ENCODE results near the gene CEP68. TPM values are rescaled to one million over a fixed set of nuclear protein-coding genes. Genes with fewer than 3 reads are reported as not detected.
A peak's percentile ranks its signal among the peaks of the same experiment; 100 is the strongest.
"Not testable (repeated sequence)": the region's sequence is repeated elsewhere in the genome, so short reads cannot be mapped to it uniquely, and the experiment has no call there.

The CEP68 gene
- total RNA-seq, 2 experiments from 2014 or later = 12.8 to 13.3 TPM

DNA sequence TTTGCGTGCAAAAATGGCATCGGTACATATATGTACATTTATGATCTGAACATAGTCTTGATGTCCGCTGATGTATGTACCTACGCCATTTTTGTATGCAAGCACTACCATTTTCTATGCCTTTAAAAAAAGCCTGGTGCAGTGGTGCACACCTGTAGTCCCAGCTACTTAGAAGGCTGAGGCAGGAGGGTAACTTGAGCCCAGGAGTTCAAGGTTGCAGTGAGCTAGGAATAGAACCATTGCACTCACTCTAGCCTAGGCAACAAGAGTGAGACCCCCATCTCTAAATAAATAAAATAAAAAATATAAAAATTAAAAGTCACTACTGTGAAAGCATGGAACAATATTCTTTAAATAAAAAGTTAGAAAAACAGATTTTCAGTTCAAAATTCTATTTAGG, 57.0 kb downstream of the CEP68 start:
- POLR2A ChIA-PET = interaction anchor here (1.1 to 2.8 kb wide), 2 partner anchors 13 to 16 kb away, joined by 3 to 14 read pairs; partner anchors contain the start of gene RAB1A

DNA sequence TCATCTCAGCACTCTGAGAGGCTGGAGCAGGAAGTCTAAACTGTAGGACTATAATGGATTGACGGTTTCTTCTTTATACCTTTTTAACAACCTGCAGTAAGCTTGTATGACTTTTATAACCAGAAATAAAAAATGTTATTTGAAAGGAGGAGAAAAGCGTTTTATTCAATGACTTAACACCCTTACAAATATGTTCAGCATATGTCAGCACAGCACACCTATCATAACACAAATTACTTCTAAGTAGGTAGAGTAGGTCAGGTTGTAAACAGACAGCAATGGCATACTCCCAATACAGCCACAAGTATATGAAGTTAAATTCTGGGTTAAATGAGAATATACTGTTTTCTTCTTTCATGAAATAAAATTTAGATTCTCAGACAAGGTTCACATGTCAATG, 57.6 kb downstream of the CEP68 start:
- ChIA-PET POLR2A (interaction anchor here (1.1 to 2.8 kb wide), 2 partner anchors 12 to 16 kb away, joined by 3 to 14 read pairs; partner anchors contain the start of gene RAB1A), CTCF (interaction anchor here (0.7 to 2.6 kb wide), 5 partner anchors 9 to 59 kb away, joined by 3 to 7 read pairs (median 6); partner anchors contain the start of gene RAB1A)
- Mint-ChIP-seq H3K4me3 (no peak overlapping the region), H3K4me1 (peaks cover 24% of the 10 kb centered on the region), H3K36me3 (ENCODE audit: low read depth) (peaks cover 4% of the 10 kb centered on the region), H3K27ac (no peak overlapping the region), H3K9me3 (no peaks in the 10 kb centered on the region), H3K27me3 (no peaks in the 10 kb centered on the region)
- DNase-seq = no peak

More for the DNA sequence above, 57.0 kb downstream of the CEP68 start:
- no peak for DNase-seq
- Mint-ChIP-seq H3K27ac (no peak overlapping the region), H3K4me3 (no peak overlapping the region), H3K4me1 (peaks cover 24% of the 10 kb centered on the region), H3K36me3 (ENCODE audit: low read depth) (peaks cover 5% of the 10 kb centered on the region), H3K9me3 (no peaks in the 10 kb centered on the region), H3K27me3 (no peaks in the 10 kb centered on the region)
- CTCF ChIA-PET = interaction anchor here (1.2 to 2.6 kb wide), 3 partner anchors 17 to 57 kb away, joined by 3 to 7 read pairs (median 6); partner anchors contain the start of gene RAB1A

DNA sequence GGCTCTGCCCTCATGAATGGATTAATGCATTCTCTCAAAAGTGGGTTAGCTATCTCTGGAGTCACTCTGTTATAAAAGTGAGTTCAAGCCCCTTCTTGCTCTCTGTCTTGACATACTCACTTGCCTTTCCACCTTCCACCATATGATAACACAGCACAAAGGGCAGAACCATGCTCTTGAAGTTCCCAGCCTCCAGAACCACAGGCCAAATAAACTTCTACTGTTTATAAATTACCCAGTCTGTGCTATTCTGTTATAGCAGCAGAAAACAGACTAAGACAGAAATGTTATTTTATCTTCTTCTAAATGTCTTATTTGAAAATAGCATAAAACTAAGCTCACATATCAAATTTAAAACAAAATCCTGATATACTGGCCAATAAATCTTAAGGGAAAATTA, 58.7 kb downstream of the CEP68 start:
- DNase-seq = no peak
- Mint-ChIP-seq H3K27ac (no peak overlapping the region), H3K27me3 (no peaks in the 10 kb centered on the region), H3K4me1 (peaks cover 26% of the 10 kb centered on the region), H3K4me3 (no peak overlapping the region), H3K36me3 (ENCODE audit: low read depth) (peaks cover 4% of the 10 kb centered on the region), H3K9me3 (no peaks in the 10 kb centered on the region)
- CTCF ChIA-PET = interaction anchor here (1.6 to 2.6 kb wide), 2 partner anchors 15 to 50 kb away, joined by 7 read pairs; partner anchors contain the start of gene RAB1A
- POLR2A ChIA-PET = interaction anchor here (0.8 kb wide), 1 partner anchor 15 kb away, joined by 3 read pairs; the partner anchor contains the start of gene RAB1A

- ChIA-PET POLR2A (interaction anchor here (1.0 kb wide), 1 partner anchor 13 kb away, joined by 3 read pairs; the partner anchor contains the start of gene RAB1A), CTCF (interaction anchor here (1.6 kb wide), 1 partner anchor 13 kb away, joined by 7 read pairs; the partner anchor contains the start of gene RAB1A)
- Mint-ChIP-seq H3K4me3 (no peak overlapping the region), H3K27me3 (no peaks in the 10 kb centered on the region), H3K4me1 (peaks cover 35% of the 10 kb centered on the region), H3K36me3 (ENCODE audit: low read depth) (peaks cover 4% of the 10 kb centered on the region), H3K27ac (no peak overlapping the region), H3K9me3 (no peaks in the 10 kb centered on the region)
- no peak for DNase-seq
Measured at GRCh38 chr2:65116645-65117044, 60.4 kb downstream of the CEP68 start.

DNA sequence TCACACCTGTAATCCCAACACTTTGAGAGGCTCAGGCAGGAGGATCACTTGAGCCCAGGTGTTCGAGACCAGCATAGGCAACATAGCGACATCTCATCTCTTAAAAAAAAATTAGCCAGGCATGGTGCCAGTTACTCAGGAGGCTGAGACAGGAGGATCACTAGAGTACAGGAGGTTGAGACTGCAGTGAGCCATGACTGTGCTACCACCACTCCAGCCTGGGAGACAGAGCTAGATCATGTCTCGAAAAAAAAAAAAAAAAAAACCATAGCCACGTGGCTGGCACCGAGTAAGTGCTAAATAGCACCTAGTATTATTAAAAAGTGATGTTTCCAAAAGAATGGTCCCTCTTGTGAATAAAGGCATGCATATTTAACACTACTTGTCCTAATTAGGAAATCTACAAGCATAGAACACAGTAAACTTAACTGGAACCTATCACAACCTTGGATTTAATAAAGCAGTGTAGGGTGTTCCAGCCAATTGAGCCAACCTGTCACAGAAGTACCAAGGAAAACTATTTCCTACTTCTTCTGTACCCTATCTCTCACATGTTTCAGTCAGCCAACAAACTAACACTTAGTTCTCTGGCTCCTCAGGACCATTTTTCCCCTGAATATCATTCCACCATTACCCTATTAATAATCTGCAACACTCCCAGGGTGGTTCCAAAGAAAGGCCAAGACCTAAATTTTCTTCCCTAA, 64.9 kb downstream of the CEP68 start:
- Mint-ChIP-seq H3K4me3 (no peak overlapping the region), H3K27ac (no peak overlapping the region), H3K4me1 (peaks cover 42% of the 10 kb centered on the region), H3K27me3 (no peaks in the 10 kb centered on the region), H3K36me3 (ENCODE audit: low read depth) (peaks cover 7% of the 10 kb centered on the region), H3K9me3 (no peaks in the 10 kb centered on the region)
- ChIA-PET POLR2A (no interaction called here), CTCF (interaction anchor here (0.6 to 0.7 kb wide), 3 partner anchors 9 to 986 kb away, joined by 3 read pairs; partner anchors contain the start of gene RAB1A)
- DNase-seq = no peak

- H3K4me3 Mint-ChIP-seq = no peak overlapping the region
- no peaks in the 10 kb centered on the region for H3K9me3 Mint-ChIP-seq
- H3K4me1 Mint-ChIP-seq = peaks cover 46% of the 10 kb centered on the region
- no peak overlapping the region for H3K27ac Mint-ChIP-seq
- no peak for DNase-seq
- POLR2A ChIA-PET = interaction anchor here (1.6 kb wide), 1 partner anchor 105 kb away, joined by 5 read pairs; the partner anchor contains the start of gene ACTR2
- CTCF ChIA-PET = interaction anchor here (0.7 to 1.1 kb wide), 4 partner anchors 8 to 65 kb away, joined by 3 to 7 read pairs (median 3); no protein-coding TSS in a partner anchor
- H3K27me3 Mint-ChIP-seq = no peaks in the 10 kb centered on the region
- peaks cover 12% of the 10 kb centered on the region for H3K36me3 Mint-ChIP-seq (ENCODE audit: low read depth)
Measured at GRCh38 chr2:65122313-65122712, 66.1 kb downstream of the CEP68 start.

DNA sequence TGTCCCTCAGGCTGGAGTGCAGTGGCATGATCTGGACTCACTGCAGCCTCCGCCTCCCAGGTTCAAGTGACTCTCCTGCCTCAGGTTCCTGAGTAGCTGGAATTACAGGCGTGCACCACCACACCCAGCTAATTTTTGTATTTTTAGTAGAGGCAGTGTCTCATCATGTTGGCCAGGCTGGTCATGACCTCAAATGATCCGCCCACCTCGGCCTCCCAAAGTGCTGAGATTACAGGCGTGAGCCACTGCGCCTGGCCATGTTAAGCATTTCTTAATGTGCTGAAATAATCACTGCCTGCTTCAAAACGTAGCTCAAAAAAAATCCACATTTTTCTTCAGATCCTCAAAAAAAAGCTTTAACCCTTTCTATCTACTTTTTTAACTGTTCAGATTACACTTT, 69.2 kb downstream of the CEP68 start:
- not testable (repeated sequence) for H3K4me3 Mint-ChIP-seq, H3K27ac Mint-ChIP-seq, H3K9me3 Mint-ChIP-seq, DNase-seq, H3K27me3 Mint-ChIP-seq
- POLR2A ChIA-PET = interaction anchor here (1.0 to 2.2 kb wide), 3 partner anchors 12 to 102 kb away, joined by 3 to 8 read pairs (median 3); partner anchors contain the start of gene ACTR2
- CTCF ChIA-PET = interaction anchor here (0.8 to 2.3 kb wide), 3 partner anchors 9 to 448 kb away, joined by 3 to 13 read pairs (median 3); no protein-coding TSS in a partner anchor
- peaks cover 23% of the 10 kb centered on the region for H3K36me3 Mint-ChIP-seq (ENCODE audit: low read depth)
- H3K4me1 Mint-ChIP-seq = peaks cover 49% of the 10 kb centered on the region

GRCh38 chr2:65128297-65129190, 72.3 kb downstream of the CEP68 start:
- Mint-ChIP-seq H3K4me1 (peaks cover 45% of the 10 kb centered on the region), H3K27me3 (peaks cover 9% of the 10 kb centered on the region), H3K27ac (peak overlapping the region; percentile 98), H3K4me3 (peak overlapping the region; percentile 99), H3K9me3 (no peaks in the 10 kb centered on the region), H3K36me3 (ENCODE audit: low read depth) (peaks cover 23% of the 10 kb centered on the region)
- ChIA-PET POLR2A (interaction anchor here (0.6 to 3.6 kb wide), 15 partner anchors 9 to 605 kb away, joined by 3 to 73 read pairs (median 6); partner anchors contain the start of genes ACTR2, AFTPH and CEP68), CTCF (interaction anchor here (1.2 to 3.6 kb wide), 7 partner anchors 9 to 136 kb away, joined by 3 to 38 read pairs (median 4); partner anchors contain the start of gene ACTR2)
- DNase-seq = no peak

GRCh38 chr2:65129286-65129825, 73.1 kb downstream of the CEP68 start:
- peaks cover 45% of the 10 kb centered on the region for H3K4me1 Mint-ChIP-seq
- peak overlapping the region; percentile 98 for H3K27ac Mint-ChIP-seq
- ChIA-PET POLR2A (interaction anchor here (0.6 to 3.6 kb wide), 35 partner anchors 10 to 1273 kb away, joined by 3 to 73 read pairs (median 5); partner anchors contain the start of genes ACTR2, AFTPH and CEP68), CTCF (interaction anchor here (0.5 to 3.6 kb wide), 26 partner anchors 8 to 214 kb away, joined by 3 to 38 read pairs (median 4); partner anchors contain the start of genes ACTR2 and CEP68)
- H3K4me3 Mint-ChIP-seq = peak overlapping the region; percentile 99
- peaks cover 23% of the 10 kb centered on the region for H3K36me3 Mint-ChIP-seq (ENCODE audit: low read depth)
- no peak for DNase-seq
- H3K27me3 Mint-ChIP-seq = peaks cover 9% of the 10 kb centered on the region
- no peaks in the 10 kb centered on the region for H3K9me3 Mint-ChIP-seq

DNA sequence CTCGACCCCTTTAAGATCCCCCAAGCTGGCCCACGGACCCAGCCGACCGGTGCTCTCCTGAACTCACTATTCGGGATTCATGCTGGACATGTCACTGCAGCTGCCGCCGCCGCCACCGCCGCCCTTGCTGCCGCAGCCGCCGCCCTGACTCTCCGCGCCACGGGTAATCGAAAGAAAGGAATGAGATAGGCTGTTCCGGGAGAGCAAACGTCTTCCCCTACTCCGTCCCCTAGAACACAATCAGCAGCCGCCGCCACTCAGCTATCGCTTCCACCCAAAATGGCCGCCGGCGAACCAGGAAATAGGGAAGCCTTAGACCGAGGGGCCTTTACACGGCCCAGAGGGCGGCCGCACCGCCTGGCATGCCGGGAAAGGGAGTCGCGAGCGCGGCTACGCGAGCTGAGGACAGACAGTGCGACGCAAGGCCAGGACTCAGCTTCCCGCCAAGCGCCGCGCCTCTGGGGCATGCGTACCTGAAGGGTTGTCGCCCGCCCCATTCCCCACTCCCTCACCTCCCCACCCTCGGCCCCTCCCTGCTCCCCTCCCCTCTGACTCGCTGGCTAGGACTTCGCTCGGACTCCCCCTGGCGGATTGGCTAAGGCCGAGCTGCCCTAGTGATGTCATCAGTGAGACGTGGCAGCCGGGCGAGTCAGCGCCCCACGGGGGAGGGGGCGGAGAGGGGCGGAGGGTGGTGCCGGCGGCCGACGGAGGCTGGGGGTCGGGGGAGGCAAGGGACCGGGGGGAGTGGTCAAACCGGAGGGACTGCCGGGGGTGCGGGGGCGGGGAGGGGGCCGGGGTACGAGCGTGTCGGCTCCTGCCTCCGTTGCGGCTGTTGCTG, 73.8 kb downstream of the CEP68 start, which contains the start of gene RAB1A:
TSS of gene RAB1A (minus strand) at position 281 of the 838 bp plus-strand sequence. CDS start at position 90, 191 bp downstream.
- POLR2A ChIA-PET = interaction anchor here (0.6 to 3.6 kb wide), 38 partner anchors 9 to 1274 kb away, joined by 3 to 73 read pairs (median 4); partner anchors contain the start of genes ACTR2, AFTPH and CEP68
- Mint-ChIP-seq H3K9me3 (no peaks in the 10 kb centered on the region), H3K4me3 (peak within 1 kb of the TSS; percentile 99), H3K27ac (peak within 1 kb of the TSS; percentile 98), H3K4me1 (peaks cover 39% of the 10 kb centered on the region), H3K36me3 (ENCODE audit: low read depth) (peaks cover 19% of the 10 kb centered on the region), H3K27me3 (peaks cover 9% of the 10 kb centered on the region)
- CTCF ChIA-PET = interaction anchor here (0.5 to 3.6 kb wide), 27 partner anchors 9 to 214 kb away, joined by 3 to 38 read pairs (median 4); partner anchors contain the start of genes ACTR2 and CEP68
- DNase-seq = peak; percentile 99

DNA sequence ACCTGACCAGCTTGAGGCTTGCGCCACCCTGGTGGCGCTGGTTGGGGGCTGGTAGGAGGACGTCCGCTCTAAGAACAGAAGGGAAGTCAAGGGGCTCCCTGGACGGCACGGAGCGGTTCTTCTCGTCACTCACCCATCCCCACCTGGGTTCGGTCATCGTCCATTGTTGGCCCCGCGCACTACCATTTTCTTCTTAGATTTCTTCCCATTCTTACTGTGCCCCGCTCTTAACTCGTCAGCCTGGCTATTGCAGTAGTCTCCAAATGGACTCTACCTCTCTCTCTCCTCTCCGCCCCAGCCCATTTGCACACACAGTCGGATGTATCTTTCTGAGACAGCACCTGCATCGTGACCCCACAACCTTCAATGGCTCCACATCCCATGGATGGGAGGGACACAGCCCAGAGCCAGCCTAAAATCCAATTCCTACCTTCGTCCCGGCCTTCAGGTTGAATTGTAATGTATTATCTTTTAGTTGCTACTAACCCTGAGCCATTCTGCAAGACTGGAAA, 74.5 kb downstream of the CEP68 start:
- ChIA-PET CTCF (interaction anchor here (0.5 to 3.6 kb wide), 18 partner anchors 9 to 215 kb away, joined by 3 to 38 read pairs (median 4); partner anchors contain the start of genes ACTR2 and CEP68), POLR2A (interaction anchor here (0.6 to 3.6 kb wide), 34 partner anchors 9 to 607 kb away, joined by 3 to 73 read pairs (median 5); partner anchors contain the start of genes ACTR2, AFTPH and CEP68)
- DNase-seq = no peak
- H3K4me1 Mint-ChIP-seq = peaks cover 36% of the 10 kb centered on the region
- H3K9me3 Mint-ChIP-seq = no peaks in the 10 kb centered on the region
- H3K36me3 Mint-ChIP-seq (ENCODE audit: low read depth) = peaks cover 19% of the 10 kb centered on the region
- peak overlapping the region; percentile 78 for H3K27ac Mint-ChIP-seq
- H3K4me3 Mint-ChIP-seq = peak overlapping the region; percentile 99
- H3K27me3 Mint-ChIP-seq = peaks cover 9% of the 10 kb centered on the region

Measured in activated CD4-positive, alpha-beta memory T cell treated with anti-CD3 and anti-CD28 coated beads, Interleukin-2, amount 10 ng/mL, durations not matched to agents 7 days and 5 days (primary cell).